Measurements from ENCODE around the gene ARL15.

The ARL15 gene

GRCh38 chr5:54276048-54276447, 34.3 kb downstream of the ARL15 start:
- H3K4me2 ChIP-seq (ENCODE audit: low read length), result no peak overlapping the region
- H3K4me1 ChIP-seq, result no peaks in the 10 kb centered on the region
- H3K27ac ChIP-seq, result no peak overlapping the region
- TF ChIP-seq CTCF (IDR thresholded peaks at IDR 0.05), result no peak
- no peak overlapping the region for H2AFZ ChIP-seq
- no peak overlapping the region for H3K4me3 ChIP-seq (ENCODE audit: low read depth, low read length)
- H3K9ac ChIP-seq, result no peak overlapping the region
- H3K9me3 ChIP-seq (ENCODE audit: control insufficient read depth, low read length), result no peaks in the 10 kb centered on the region
- H3K36me3 ChIP-seq (ENCODE audit: control insufficient read depth, insufficient read depth, low read length), result no peaks in the 10 kb centered on the region
- no peaks in the 10 kb centered on the region for H3K79me2 ChIP-seq
- no peaks in the 10 kb centered on the region for H3K27me3 ChIP-seq (ENCODE audit: control insufficient read depth, insufficient read depth, low read length)

GRCh38 chr5:54275361-54275760, 35.0 kb downstream of the ARL15 start:
- no peaks in the 10 kb centered on the region for H3K27me3 ChIP-seq (ENCODE audit: control insufficient read depth, insufficient read depth, low read length)
- no peak overlapping the region for H2AFZ ChIP-seq
- H3K4me1 ChIP-seq, result no peaks in the 10 kb centered on the region
- H3K4me3 ChIP-seq (ENCODE audit: low read depth, low read length), result no peak overlapping the region
- no peaks in the 10 kb centered on the region for H3K36me3 ChIP-seq (ENCODE audit: control insufficient read depth, insufficient read depth, low read length)
- no peak for TF ChIP-seq CTCF (IDR thresholded peaks at IDR 0.05)
- H3K27ac ChIP-seq, result no peak overlapping the region
- H3K9me3 ChIP-seq (ENCODE audit: control insufficient read depth, low read length), result no peaks in the 10 kb centered on the region
- H3K79me2 ChIP-seq, result no peaks in the 10 kb centered on the region
- H3K9ac ChIP-seq, result no peak overlapping the region
- H3K4me2 ChIP-seq (ENCODE audit: low read length), result no peak overlapping the region

GRCh38 chr5:54274944-54275343, 35.4 kb downstream of the ARL15 start:
- Histone ChIP-seq H3K27me3 (ENCODE audit: control insufficient read depth, insufficient read depth, low read length) (no peaks in the 10 kb centered on the region), H2AFZ (no peak overlapping the region), H3K4me2 (ENCODE audit: low read length) (no peak overlapping the region), H3K9me3 (ENCODE audit: control insufficient read depth, low read length) (no peaks in the 10 kb centered on the region), H3K9ac (no peak overlapping the region), H3K79me2 (no peaks in the 10 kb centered on the region), H3K36me3 (ENCODE audit: control insufficient read depth, insufficient read depth, low read length) (no peaks in the 10 kb centered on the region), H3K4me1 (no peaks in the 10 kb centered on the region), H3K4me3 (ENCODE audit: low read depth, low read length) (no peak overlapping the region), H3K27ac (no peak overlapping the region)
- TF ChIP-seq CTCF (IDR thresholded peaks at IDR 0.05), result no peak

- no peak for TF ChIP-seq CTCF (IDR thresholded peaks at IDR 0.05)
- Histone ChIP-seq H3K9ac (no peak overlapping the region), H2AFZ (no peak overlapping the region), H3K36me3 (ENCODE audit: control insufficient read depth, insufficient read depth, low read length) (no peaks in the 10 kb centered on the region), H3K4me1 (no peaks in the 10 kb centered on the region), H3K79me2 (no peaks in the 10 kb centered on the region), H3K27me3 (ENCODE audit: control insufficient read depth, insufficient read depth, low read length) (no peaks in the 10 kb centered on the region), H3K4me2 (ENCODE audit: low read length) (no peak overlapping the region), H3K4me3 (ENCODE audit: low read depth, low read length) (no peak overlapping the region), H3K9me3 (ENCODE audit: control insufficient read depth, low read length) (no peaks in the 10 kb centered on the region), H3K27ac (peak overlapping the region; percentile 19)
Observed at GRCh38 chr5:54273715-54274114, 36.7 kb downstream of the ARL15 start.

GRCh38 chr5:54272746-54273145, 37.6 kb downstream of the ARL15 start:
- Histone ChIP-seq H2AFZ (no peak overlapping the region), H3K27ac (no peak overlapping the region), H3K9me3 (ENCODE audit: control insufficient read depth, low read length) (no peaks in the 10 kb centered on the region), H3K79me2 (no peaks in the 10 kb centered on the region), H3K4me2 (ENCODE audit: low read length) (no peak overlapping the region), H3K4me3 (ENCODE audit: low read depth, low read length) (no peak overlapping the region), H3K27me3 (ENCODE audit: control insufficient read depth, insufficient read depth, low read length) (no peaks in the 10 kb centered on the region), H3K4me1 (no peaks in the 10 kb centered on the region), H3K36me3 (ENCODE audit: control insufficient read depth, insufficient read depth, low read length) (no peaks in the 10 kb centered on the region), H3K9ac (no peak overlapping the region)
- TF ChIP-seq CTCF (IDR thresholded peaks at IDR 0.05), result no peak

Data from parathyroid adenoma (tissue), 2 donors.